ENCODE results near the gene RELT. TPM values are rescaled to one million over a fixed set of nuclear protein-coding genes. Genes with fewer than 3 reads are reported as not detected.

The RELT gene
- total RNA-seq, 2 donors from 2014 or later, result 0.33 to 0.52 TPM

DNA sequence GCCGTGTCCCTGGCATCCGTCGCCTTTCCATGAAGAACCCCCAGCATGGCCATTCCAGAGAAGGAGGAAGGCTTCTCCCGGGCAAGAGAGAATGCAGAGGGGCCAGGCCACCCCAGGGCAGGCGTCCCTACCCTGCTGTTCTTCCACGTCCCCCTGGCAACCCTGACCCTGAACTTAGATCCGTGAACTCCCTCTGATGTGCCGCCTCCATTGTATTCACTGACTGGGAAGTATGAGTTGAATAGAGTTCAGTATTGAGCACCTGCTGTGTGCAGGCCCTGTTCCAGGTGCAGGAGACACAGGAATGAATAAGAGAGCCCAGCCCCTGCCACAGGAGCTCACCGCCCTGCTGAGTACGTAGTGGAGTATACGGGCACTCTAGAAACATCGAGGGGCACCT lies 29.1 kb upstream of the RELT start:
- Histone ChIP-seq H3K27me3 (no peaks in the 10 kb centered on the region), H3K4me1 (peaks cover 21% of the 10 kb centered on the region), H3K36me3 (replicated peaks in 1 of 2; ENCODE audit: insufficient read depth in 1 of 2, low read depth in 2 of 2) (no peaks in the 10 kb centered on the region), H3K4me3 (no peak overlapping the region), H3K27ac (no peak overlapping the region), H3K9me3 (no peaks in the 10 kb centered on the region)
- no peak for TF ChIP-seq POLR2A (IDR thresholded peaks at IDR 0.05)
- TF ChIP-seq, protein P1, sequence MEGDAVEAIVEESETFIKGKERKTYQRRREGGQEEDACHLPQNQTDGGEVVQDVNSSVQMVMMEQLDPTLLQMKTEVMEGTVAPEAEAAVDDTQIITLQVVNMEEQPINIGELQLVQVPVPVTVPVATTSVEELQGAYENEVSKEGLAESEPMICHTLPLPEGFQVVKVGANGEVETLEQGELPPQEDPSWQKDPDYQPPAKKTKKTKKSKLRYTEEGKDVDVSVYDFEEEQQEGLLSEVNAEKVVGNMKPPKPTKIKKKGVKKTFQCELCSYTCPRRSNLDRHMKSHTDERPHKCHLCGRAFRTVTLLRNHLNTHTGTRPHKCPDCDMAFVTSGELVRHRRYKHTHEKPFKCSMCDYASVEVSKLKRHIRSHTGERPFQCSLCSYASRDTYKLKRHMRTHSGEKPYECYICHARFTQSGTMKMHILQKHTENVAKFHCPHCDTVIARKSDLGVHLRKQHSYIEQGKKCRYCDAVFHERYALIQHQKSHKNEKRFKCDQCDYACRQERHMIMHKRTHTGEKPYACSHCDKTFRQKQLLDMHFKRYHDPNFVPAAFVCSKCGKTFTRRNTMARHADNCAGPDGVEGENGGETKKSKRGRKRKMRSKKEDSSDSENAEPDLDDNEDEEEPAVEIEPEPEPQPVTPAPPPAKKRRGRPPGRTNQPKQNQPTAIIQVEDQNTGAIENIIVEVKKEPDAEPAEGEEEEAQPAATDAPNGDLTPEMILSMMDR (IDR thresholded peaks at IDR 0.05), result no peak
- DNase-seq (no peak), ATAC-seq (no peak)
- intact Hi-C loops (cut with DNase I), result no loop called here
- 72 to 79% methylated on average over 8 to 9 of the region's 12 CpGs for WGBS, 2 donors

DNA sequence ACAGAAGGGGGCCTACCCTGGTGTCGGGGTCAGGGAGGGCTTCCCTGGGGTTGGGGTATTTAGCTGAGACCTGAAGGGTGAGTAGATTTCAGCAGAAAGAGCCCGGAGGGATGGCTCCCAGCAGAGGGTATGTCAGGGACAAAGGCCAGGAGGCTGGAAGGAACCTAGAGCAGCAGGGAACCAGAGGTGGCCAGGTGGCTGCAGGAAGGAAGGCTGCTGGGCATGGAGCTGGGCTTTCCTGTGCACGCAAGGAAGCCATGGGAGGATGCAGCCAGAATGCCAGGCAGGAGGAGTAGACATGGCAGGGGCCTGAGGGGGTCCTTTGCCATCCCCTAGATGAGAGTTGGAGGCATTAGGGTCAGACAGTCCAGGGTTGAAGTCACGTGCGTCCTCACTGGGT lies 27.4 kb upstream of the RELT start:
- no peaks in the 10 kb centered on the region for H3K9me3 ChIP-seq
- ATAC-seq (no peak), DNase-seq (no peak)
- H3K4me1 ChIP-seq, result peaks cover 7% of the 10 kb centered on the region
- H3K36me3 ChIP-seq (replicated peaks in 1 of 2; ENCODE audit: insufficient read depth in 1 of 2, low read depth in 2 of 2), result no peaks in the 10 kb centered on the region
- no peak overlapping the region for H3K27ac ChIP-seq
- H3K27me3 ChIP-seq, result no peaks in the 10 kb centered on the region
- no peak overlapping the region for H3K4me3 ChIP-seq
- no peak for TF ChIP-seq POLR2A (IDR thresholded peaks at IDR 0.05)
- TF ChIP-seq, protein P1 (IDR thresholded peaks at IDR 0.05), result no peak
- intact Hi-C loops (cut with DNase I), result no loop called here
- WGBS, 2 donors, result 79 to 84% methylated on average over 5 of the region's 5 CpGs

DNA sequence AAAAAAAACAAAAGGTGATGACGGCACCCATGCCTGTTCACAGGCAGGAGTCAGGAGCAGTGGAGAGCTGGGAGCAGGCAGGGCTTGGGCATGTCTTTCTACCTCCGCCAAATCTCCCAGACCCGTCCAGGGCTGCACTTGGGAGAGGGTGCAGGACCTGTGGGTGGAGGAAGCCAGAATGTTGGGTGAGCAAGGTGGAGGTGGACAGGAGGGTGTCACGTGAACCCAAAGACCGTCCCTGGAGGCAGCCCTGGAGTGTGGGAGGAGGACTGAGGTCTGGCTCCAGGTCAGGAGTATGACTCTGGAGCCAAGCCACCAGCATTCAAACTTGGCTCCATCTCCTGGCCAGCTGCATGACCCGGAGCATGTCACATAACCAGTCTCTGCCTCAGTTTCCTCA lies 26.6 kb upstream of the RELT start:
- Histone ChIP-seq H3K4me3 (no peak overlapping the region), H3K4me1 (peaks cover 6% of the 10 kb centered on the region), H3K9me3 (no peaks in the 10 kb centered on the region), H3K27me3 (no peaks in the 10 kb centered on the region), H3K27ac (no peak overlapping the region), H3K36me3 (replicated peaks in 1 of 2; ENCODE audit: insufficient read depth in 1 of 2, low read depth in 2 of 2) (no peaks in the 10 kb centered on the region)
- 65 to 76% methylated on average over 6 of the region's 6 CpGs for WGBS, 2 donors
- TF ChIP-seq, protein P1 (IDR thresholded peaks at IDR 0.05), result no peak
- TF ChIP-seq POLR2A (IDR thresholded peaks at IDR 0.05), result no peak
- ATAC-seq (no peak), DNase-seq (no peak)
- intact Hi-C loops (cut with DNase I), result no loop called here

DNA sequence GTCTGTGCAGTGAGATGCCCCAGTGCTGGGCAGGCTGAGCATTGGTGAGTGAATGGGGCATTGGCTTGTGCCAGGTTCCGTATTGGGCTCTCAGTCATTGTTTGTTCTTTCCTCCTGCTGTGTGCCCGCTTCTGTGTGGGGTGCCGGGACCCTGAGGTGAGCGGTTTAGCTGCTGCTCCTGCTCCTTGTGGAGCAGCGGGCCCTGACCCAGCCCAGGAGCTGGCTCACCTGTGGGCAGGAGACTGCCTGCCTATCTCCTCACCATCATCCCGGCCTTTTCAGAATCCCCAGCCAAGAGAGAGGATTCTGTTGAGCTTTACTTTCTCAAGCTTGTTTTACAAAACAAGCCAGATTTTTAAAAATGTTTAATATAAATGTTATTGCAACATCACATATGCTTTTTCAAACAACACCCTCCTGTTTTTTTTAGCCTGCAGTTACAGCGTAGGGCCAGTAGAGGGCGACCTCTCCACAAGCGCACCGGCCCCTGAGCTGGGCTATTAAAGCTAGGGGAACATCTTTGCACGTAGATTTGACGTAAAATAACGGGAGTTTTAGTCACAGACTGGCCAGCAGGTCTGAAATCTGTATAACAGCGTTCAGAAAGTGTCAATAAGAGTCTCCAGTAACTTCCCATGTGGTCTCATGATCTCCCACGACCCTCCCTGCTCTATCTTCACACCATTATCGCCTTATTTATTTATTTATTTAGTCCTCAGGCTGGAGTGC lies 25.1 kb upstream of the RELT start:
- H3K4me3 ChIP-seq, result no peak overlapping the region
- intact Hi-C loops (cut with DNase I), result no loop called here

More for the DNA sequence above, 25.1 kb upstream of the RELT start:
- TF ChIP-seq, protein P1 (IDR thresholded peaks at IDR 0.05), result peak; percentile 88 to 99 (median 93)
- no peak for TF ChIP-seq POLR2A (IDR thresholded peaks at IDR 0.05)
- H3K9me3 ChIP-seq, result no peaks in the 10 kb centered on the region
- H3K36me3 ChIP-seq (replicated peaks in 1 of 2; ENCODE audit: insufficient read depth in 1 of 2, low read depth in 2 of 2), result no peaks in the 10 kb centered on the region
- peak; percentile 54 to 65 (median 64) for DNase-seq
- peaks cover 6% of the 10 kb centered on the region for H3K4me1 ChIP-seq
- ATAC-seq, result peak; percentile 73
- no peaks in the 10 kb centered on the region for H3K27me3 ChIP-seq
- 18 to 19% methylated on average over 16 of the region's 16 CpGs for WGBS, 2 donors
- no peak overlapping the region for H3K27ac ChIP-seq
